ENCODE measurements around the gene CAMK4. TPM values are rescaled to one million over a fixed set of nuclear protein-coding genes. Genes with fewer than 3 reads are reported as not detected.
"Not testable (repeated sequence)": the region's sequence is repeated elsewhere in the genome, so short reads cannot be mapped to it uniquely, and the experiment has no call there.

The CAMK4 gene
- total RNA-seq, 1 donor from 2014 or later = 2.7 TPM

GRCh38 chr5:111295649-111296048, 71.5 kb downstream of the CAMK4 start:
- no peak overlapping the region for H3K4me3 ChIP-seq
- H3K27me3 ChIP-seq (ENCODE audit: low read depth) = no peaks in the 10 kb centered on the region
- intact Hi-C loops (cut with DNase I) = no loop called here
- DNase-seq (no peak), ATAC-seq (no peak)
- no peaks in the 10 kb centered on the region for H3K9me3 ChIP-seq
- no peaks in the 10 kb centered on the region for H3K4me1 ChIP-seq
- H3K27ac ChIP-seq = no peak overlapping the region
- no peaks in the 10 kb centered on the region for H3K36me3 ChIP-seq
- no peak for TF ChIP-seq CTCF (IDR thresholded peaks at IDR 0.05)

GRCh38 chr5:111296570-111296969, 72.4 kb downstream of the CAMK4 start:
- H3K27ac ChIP-seq = no peak overlapping the region
- no peaks in the 10 kb centered on the region for H3K9me3 ChIP-seq
- no peaks in the 10 kb centered on the region for H3K27me3 ChIP-seq (ENCODE audit: low read depth)
- H3K4me3 ChIP-seq = no peak overlapping the region
- H3K4me1 ChIP-seq = no peaks in the 10 kb centered on the region
- ATAC-seq (no peak), DNase-seq (no peak)
- no peaks in the 10 kb centered on the region for H3K36me3 ChIP-seq
- intact Hi-C loops (cut with DNase I) = no loop called here
- no peak for TF ChIP-seq CTCF (IDR thresholded peaks at IDR 0.05)

DNA sequence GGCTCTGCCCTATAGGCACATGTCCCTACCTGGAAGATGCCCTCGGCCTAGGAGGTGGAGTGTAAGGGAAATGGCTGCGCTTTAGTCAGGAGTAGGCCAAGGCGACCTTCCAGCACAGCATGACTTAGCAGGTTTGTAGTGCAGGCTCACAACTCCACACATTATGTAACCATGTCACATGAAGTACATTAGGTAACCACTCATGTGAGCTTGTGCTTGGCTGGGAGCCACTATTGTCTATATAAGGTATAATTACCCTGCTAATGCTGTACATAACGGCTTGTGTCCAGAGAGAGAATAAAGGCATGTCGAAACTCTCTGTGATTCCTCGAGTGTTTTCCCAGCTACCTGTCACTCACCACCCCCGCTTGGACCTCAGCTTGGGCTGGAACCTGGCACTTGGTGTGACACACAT, 74.9 kb downstream of the CAMK4 start:
- ATAC-seq = no peak
- DNase-seq = no peak
- intact Hi-C loops (cut with DNase I) = no loop called here
- no peaks in the 10 kb centered on the region for H3K4me1 ChIP-seq
- no peak overlapping the region for H3K27ac ChIP-seq
- no peaks in the 10 kb centered on the region for H3K36me3 ChIP-seq
- H3K4me3 ChIP-seq = no peak overlapping the region
- H3K9me3 ChIP-seq = no peaks in the 10 kb centered on the region
- TF ChIP-seq CTCF (IDR thresholded peaks at IDR 0.05) = no peak
- no peaks in the 10 kb centered on the region for H3K27me3 ChIP-seq (ENCODE audit: low read depth)

DNA sequence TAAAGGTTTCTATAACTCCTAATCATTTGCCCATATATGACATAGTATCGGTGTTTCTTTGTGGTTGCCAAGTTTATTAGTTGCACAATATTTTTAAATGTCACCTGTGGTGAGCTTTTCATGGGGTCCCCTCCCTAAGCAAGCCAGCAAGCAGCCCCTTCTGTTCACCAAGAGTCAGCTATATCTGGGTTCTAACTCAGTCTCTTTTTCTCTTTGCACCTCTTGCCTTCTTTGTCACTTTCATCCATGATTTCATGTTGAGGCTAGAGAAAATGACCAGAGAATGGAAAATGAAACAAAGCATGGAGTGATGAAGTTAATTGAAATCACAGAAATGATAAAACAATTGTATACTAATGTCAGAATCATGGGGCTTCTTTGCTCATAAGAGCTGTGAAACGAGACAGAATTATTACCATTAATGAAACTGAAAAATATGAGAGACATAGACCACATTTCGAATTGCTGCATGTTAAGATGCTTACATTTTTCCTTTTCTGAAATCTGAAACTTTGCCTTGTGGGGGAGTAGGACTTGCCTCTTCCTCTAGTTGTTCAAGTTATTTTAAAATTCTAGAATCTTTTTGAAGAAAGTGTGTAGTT, 75.7 kb downstream of the CAMK4 start:
- H3K4me1 ChIP-seq = no peaks in the 10 kb centered on the region
- TF ChIP-seq CTCF (IDR thresholded peaks at IDR 0.05) = no peak
- intact Hi-C loops (cut with DNase I) = no loop called here
- no peaks in the 10 kb centered on the region for H3K36me3 ChIP-seq
- no peak for ATAC-seq
- no peaks in the 10 kb centered on the region for H3K9me3 ChIP-seq
- H3K27ac ChIP-seq = no peak overlapping the region
- H3K27me3 ChIP-seq (ENCODE audit: low read depth) = no peaks in the 10 kb centered on the region
- H3K4me3 ChIP-seq = no peak overlapping the region
- DNase-seq = no peak

GRCh38 chr5:111301264-111301663, 77.1 kb downstream of the CAMK4 start:
- no peak for TF ChIP-seq CTCF (IDR thresholded peaks at IDR 0.05)
- no peak overlapping the region for H3K4me3 ChIP-seq
- H3K27me3 ChIP-seq (ENCODE audit: low read depth) = no peaks in the 10 kb centered on the region
- intact Hi-C loops (cut with DNase I) = no loop called here
- ATAC-seq = no peak
- H3K9me3 ChIP-seq = no peaks in the 10 kb centered on the region
- no peaks in the 10 kb centered on the region for H3K36me3 ChIP-seq
- no peak for DNase-seq
- H3K27ac ChIP-seq = no peak overlapping the region
- H3K4me1 ChIP-seq = no peaks in the 10 kb centered on the region

DNA sequence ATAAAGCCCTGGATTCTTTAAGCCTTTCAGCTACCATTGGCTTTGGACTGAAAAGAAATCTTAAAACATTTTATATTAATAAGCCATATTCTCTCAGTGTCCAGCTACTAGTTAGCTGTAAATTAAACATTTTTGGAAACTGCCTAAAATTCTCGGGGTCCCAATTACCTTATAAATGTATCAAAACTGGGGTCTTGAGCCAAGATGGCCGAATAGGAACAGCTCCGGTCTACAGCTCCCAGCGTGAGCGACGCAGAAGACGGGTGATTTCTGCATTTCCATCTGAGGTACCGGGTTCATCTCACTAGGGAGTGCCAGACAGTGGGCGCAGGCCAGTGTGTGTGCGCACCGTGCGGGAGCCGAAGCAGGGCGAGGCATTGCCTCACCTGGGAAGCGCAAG, 77.9 kb downstream of the CAMK4 start:
- H3K27me3 ChIP-seq (ENCODE audit: low read depth); intact Hi-C loops (cut with DNase I); H3K4me3 ChIP-seq; H3K36me3 ChIP-seq; H3K27ac ChIP-seq; H3K9me3 ChIP-seq; DNase-seq; ATAC-seq; H3K4me1 ChIP-seq: not testable (repeated sequence)

Measured in lower lobe of right lung (tissue), 2 donors.